ENCODE results near the gene RHOG. TPM values are rescaled to one million over a fixed set of nuclear protein-coding genes. Genes with fewer than 3 reads are reported as not detected.

The RHOG gene
- total RNA-seq, 1 experiment from 2014 or later, result 26.4 TPM

GRCh38 chr11:3830730-3831129 lies 10.0 kb downstream of the RHOG start:
- no peaks in the 10 kb centered on the region for H3K79me2 ChIP-seq (ENCODE audit: insufficient read depth, low read length)
- H3K4me1 ChIP-seq (ENCODE audit: insufficient read depth, low read length), result peaks cover 23% of the 10 kb centered on the region
- DNase-seq, result no peak
- no peak overlapping the region for H2AFZ ChIP-seq (ENCODE audit: low read length)
- H2BK120ac ChIP-seq (ENCODE audit: low read depth, low read length, poor library complexity, severe bottlenecking), result no peak overlapping the region
- H2BK5ac ChIP-seq (ENCODE audit: insufficient read length, low read length), result no peak overlapping the region
- Mint-ChIP-seq H3K27ac (no peak overlapping the region; a peak in 1 of 7 replicates), H3K27me3 (ENCODE audit: low read depth) (no peaks in the 10 kb centered on the region), H3K36me3 (ENCODE audit: insufficient read depth in 1 of 3, low read depth in 3 of 3) (peaks cover 39 to 55% (median 39%) of the 10 kb centered on the region in 3 experiments), H3K4me1 (peaks cover 52 to 53% of the 10 kb centered on the region in 2 experiments), H3K4me3 (no peak overlapping the region), H3K9me3 (no peaks in the 10 kb centered on the region)
- no peak overlapping the region for H2BK20ac ChIP-seq (ENCODE audit: low read depth, low read length, poor library complexity, severe bottlenecking)
- H3K18ac ChIP-seq (ENCODE audit: insufficient read length, low read depth, low read length), result no peak overlapping the region
- H3K27me3 ChIP-seq (ENCODE audit: insufficient read depth, low read length), result no peaks in the 10 kb centered on the region
- H3K9ac ChIP-seq (ENCODE audit: extremely low read depth, insufficient read length, low read length), result no peak overlapping the region
- no peak overlapping the region for H3K4me2 ChIP-seq (ENCODE audit: insufficient read depth, insufficient read length, low read length)
- peaks cover 6% of the 10 kb centered on the region for H4K20me1 ChIP-seq (ENCODE audit: control insufficient read depth, insufficient read depth, insufficient read length)
- H3T11ph ChIP-seq (ENCODE audit: low read length), result no peak overlapping the region
- H3K23ac ChIP-seq (ENCODE audit: insufficient read length, low read depth, low read length), result no peak overlapping the region
- H3K9me3 ChIP-seq (ENCODE audit: control insufficient read depth, low read depth, low read length), result no peaks in the 10 kb centered on the region
- no peak overlapping the region for H2BK15ac ChIP-seq (ENCODE audit: low read depth, low read length)
- H3K79me1 ChIP-seq (ENCODE audit: insufficient read depth, low read depth, low read length, poor library complexity, severe bottlenecking), result no peaks in the 10 kb centered on the region
- TF ChIP-seq CTCF (conservative IDR thresholded peaks at IDR 0.05), result no peak
- H4K91ac ChIP-seq (ENCODE audit: insufficient read length, low read depth, low read length), result no peak overlapping the region
- WGBS (ENCODE audit: extremely low coverage, insufficient read length, low lambda C conversion rate), result no CpG with 5 or more reads among the region's 1 CpG
- H3K4ac ChIP-seq (ENCODE audit: low read depth, low read length), result no peak overlapping the region
- H4K8ac ChIP-seq (replicated peaks; ENCODE audit: insufficient read length, low read depth, low read length), result no peak overlapping the region
- no peaks in the 10 kb centered on the region for H3K23me2 ChIP-seq (ENCODE audit: insufficient read length, low read depth, low read length, poor library complexity, severe bottlenecking)
- no peak overlapping the region for H3K56ac ChIP-seq (ENCODE audit: insufficient read length, low read depth, low read length)
- no peak overlapping the region for H2BK12ac ChIP-seq (ENCODE audit: insufficient read length, low read depth, low read length)
- no peak overlapping the region for H3K27ac ChIP-seq (ENCODE audit: insufficient read length, low read depth, low read length)
- H4K5ac ChIP-seq (ENCODE audit: insufficient read length, low read depth, low read length), result no peak overlapping the region
- H2AK5ac ChIP-seq (ENCODE audit: insufficient read length, low read length), result no peak overlapping the region
- no peak overlapping the region for H3K14ac ChIP-seq (ENCODE audit: insufficient read depth, low read length)

Data from H9 (cell line).